Measurements from ENCODE around the gene RHEBL1. TPM values are rescaled to one million over a fixed set of nuclear protein-coding genes. Genes with fewer than 3 reads are reported as not detected.
"Not testable (repeated sequence)": the region's sequence is repeated elsewhere in the genome, so short reads cannot be mapped to it uniquely, and the experiment has no call there.

RHEBL1 gene
- total RNA-seq, 1 donor from 2014 or later: 0.95 TPM

GRCh38 chr12:49079793-49080192 is 10.0 kb upstream of the RHEBL1 start:
- Mint-ChIP-seq H3K27me3 (ENCODE audit: low read depth) (peaks cover 6% of the 10 kb centered on the region), H3K36me3 (ENCODE audit: low read depth) (no peaks in the 10 kb centered on the region), H3K4me3 (ENCODE audit: unreplicated experiment) (no peak overlapping the region), H3K4me1 (ENCODE audit: low read depth) (no peaks in the 10 kb centered on the region), H3K9me3 (ENCODE audit: low read depth) (no peaks in the 10 kb centered on the region), H3K27ac (ENCODE audit: unreplicated experiment) (no peak overlapping the region)
- no peak for DNase-seq (ENCODE audit: low spot score)
- no peak for TF ChIP-seq CTCF (IDR thresholded peaks at IDR 0.05)

- no peaks in the 10 kb centered on the region for H3K9me3 Mint-ChIP-seq (ENCODE audit: low read depth)
- H3K4me1 Mint-ChIP-seq (ENCODE audit: low read depth): peaks cover 16% of the 10 kb centered on the region
- H3K27ac Mint-ChIP-seq (ENCODE audit: unreplicated experiment): no peak overlapping the region
- no peaks in the 10 kb centered on the region for H3K36me3 Mint-ChIP-seq (ENCODE audit: low read depth)
- H3K27me3 Mint-ChIP-seq (ENCODE audit: low read depth): no peaks in the 10 kb centered on the region
- H3K4me3 Mint-ChIP-seq (ENCODE audit: unreplicated experiment): no peak overlapping the region
- TF ChIP-seq CTCF (IDR thresholded peaks at IDR 0.05): no peak
- peak; percentile 26 for DNase-seq (ENCODE audit: low spot score)
Observed at GRCh38 chr12:49070971-49071370, 1.2 kb upstream of the RHEBL1 start.

- Mint-ChIP-seq H3K27ac (ENCODE audit: unreplicated experiment) (peak overlapping the region; percentile 95), H3K9me3 (ENCODE audit: low read depth) (no peaks in the 10 kb centered on the region), H3K4me3 (ENCODE audit: unreplicated experiment) (peak overlapping the region; percentile 98), H3K4me1 (ENCODE audit: low read depth) (peaks cover 17% of the 10 kb centered on the region), H3K36me3 (ENCODE audit: low read depth) (no peaks in the 10 kb centered on the region), H3K27me3 (ENCODE audit: low read depth) (no peaks in the 10 kb centered on the region)
- no peak for DNase-seq (ENCODE audit: low spot score)
- TF ChIP-seq CTCF (IDR thresholded peaks at IDR 0.05): no peak
Observed at GRCh38 chr12:49068879-49069506, 786 bp downstream of the RHEBL1 start.

GRCh38 chr12:49066120-49066519 is 3.7 kb downstream of the RHEBL1 start:
- Mint-ChIP-seq H3K27me3 (ENCODE audit: low read depth) (no peaks in the 10 kb centered on the region), H3K4me1 (ENCODE audit: low read depth) (peaks cover 25% of the 10 kb centered on the region), H3K36me3 (ENCODE audit: low read depth) (no peaks in the 10 kb centered on the region), H3K4me3 (ENCODE audit: unreplicated experiment) (no peak overlapping the region), H3K27ac (ENCODE audit: unreplicated experiment) (no peak overlapping the region), H3K9me3 (ENCODE audit: low read depth) (no peaks in the 10 kb centered on the region)
- DNase-seq (ENCODE audit: low spot score): no peak
- no peak for TF ChIP-seq CTCF (IDR thresholded peaks at IDR 0.05)

- no peaks in the 10 kb centered on the region for H3K36me3 Mint-ChIP-seq (ENCODE audit: low read depth)
- DNase-seq (ENCODE audit: low spot score): no peak
- no peaks in the 10 kb centered on the region for H3K9me3 Mint-ChIP-seq (ENCODE audit: low read depth)
- no peak overlapping the region for H3K27ac Mint-ChIP-seq (ENCODE audit: unreplicated experiment)
- H3K4me3 Mint-ChIP-seq (ENCODE audit: unreplicated experiment): no peak overlapping the region
- no peak for TF ChIP-seq CTCF (IDR thresholded peaks at IDR 0.05)
- H3K4me1 Mint-ChIP-seq (ENCODE audit: low read depth): peaks cover 21% of the 10 kb centered on the region
- H3K27me3 Mint-ChIP-seq (ENCODE audit: low read depth): no peaks in the 10 kb centered on the region
Observed at GRCh38 chr12:49064767-49065152, 5.0 kb downstream of the RHEBL1 start.

GRCh38 chr12:49061916-49062315 is 7.9 kb downstream of the RHEBL1 start:
- not testable (repeated sequence) for H3K9me3 Mint-ChIP-seq (ENCODE audit: low read depth); H3K4me3 Mint-ChIP-seq (ENCODE audit: unreplicated experiment); H3K36me3 Mint-ChIP-seq (ENCODE audit: low read depth); H3K27ac Mint-ChIP-seq (ENCODE audit: unreplicated experiment); H3K27me3 Mint-ChIP-seq (ENCODE audit: low read depth)
- DNase-seq (ENCODE audit: low spot score): peak; percentile 52
- H3K4me1 Mint-ChIP-seq (ENCODE audit: low read depth): peaks cover 34% of the 10 kb centered on the region

Measured in chondrocyte (in vitro differentiated cells).